ENCODE results near the gene N4BP2L1. TPM values are rescaled to one million over a fixed set of nuclear protein-coding genes. Genes with fewer than 3 reads are reported as not detected.

N4BP2L1 gene
- total RNA-seq, 3 donors from 2014 or later (not counting 1 experiment from before 2014, with no cell fraction given): 52.1 to 82.9 (median 75.4) TPM

DNA sequence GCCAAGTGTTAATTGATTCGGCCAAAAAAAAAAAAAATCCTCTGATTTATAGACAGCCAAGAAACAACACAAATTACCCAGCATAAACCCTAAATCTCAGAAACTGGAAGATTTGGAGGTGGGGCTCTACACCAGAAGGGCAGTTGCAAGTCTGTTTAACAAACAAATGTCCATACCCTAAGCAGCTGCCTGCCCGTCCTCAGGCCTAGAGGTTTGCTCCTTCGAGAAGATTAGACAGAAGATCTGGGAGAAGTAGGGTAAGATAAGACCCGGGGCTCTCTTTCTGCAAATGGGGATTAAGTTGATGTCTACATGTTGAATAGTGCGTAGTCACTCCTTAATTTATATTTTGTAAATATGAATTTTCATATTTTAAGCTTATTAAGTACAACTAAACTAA lies 3.4 kb upstream of the N4BP2L1 start:
- Histone ChIP-seq H3K4me3 (ENCODE audit: low read length) (no peak overlapping the region), H3K36me3 (ENCODE audit: control insufficient read depth, insufficient read depth, low read length) (no peaks in the 10 kb centered on the region), H3K9me3 (ENCODE audit: control insufficient read depth, insufficient read depth, low read length) (no peaks in the 10 kb centered on the region), H3K4me1 (ENCODE audit: control insufficient read depth, insufficient read depth, low read length) (peaks cover 25% of the 10 kb centered on the region), H3K27ac (ENCODE audit: low read length) (no peak overlapping the region), H3K27me3 (ENCODE audit: control insufficient read depth, insufficient read depth, low read length) (no peaks in the 10 kb centered on the region)
- Mint-ChIP-seq H3K4me1 (peaks cover 14 to 21% of the 10 kb centered on the region in 2 donors), H3K27me3 (ENCODE audit: low read depth in 2 of 2) (no peaks in the 10 kb centered on the region), H3K36me3 (no peaks in the 10 kb centered on the region), H3K4me3 (no peak overlapping the region), H3K9me3 (no peaks in the 10 kb centered on the region), H3K27ac (no peak overlapping the region)
- DNase-seq (no peak), ATAC-seq (no peak)
- TF ChIP-seq, protein P1, sequence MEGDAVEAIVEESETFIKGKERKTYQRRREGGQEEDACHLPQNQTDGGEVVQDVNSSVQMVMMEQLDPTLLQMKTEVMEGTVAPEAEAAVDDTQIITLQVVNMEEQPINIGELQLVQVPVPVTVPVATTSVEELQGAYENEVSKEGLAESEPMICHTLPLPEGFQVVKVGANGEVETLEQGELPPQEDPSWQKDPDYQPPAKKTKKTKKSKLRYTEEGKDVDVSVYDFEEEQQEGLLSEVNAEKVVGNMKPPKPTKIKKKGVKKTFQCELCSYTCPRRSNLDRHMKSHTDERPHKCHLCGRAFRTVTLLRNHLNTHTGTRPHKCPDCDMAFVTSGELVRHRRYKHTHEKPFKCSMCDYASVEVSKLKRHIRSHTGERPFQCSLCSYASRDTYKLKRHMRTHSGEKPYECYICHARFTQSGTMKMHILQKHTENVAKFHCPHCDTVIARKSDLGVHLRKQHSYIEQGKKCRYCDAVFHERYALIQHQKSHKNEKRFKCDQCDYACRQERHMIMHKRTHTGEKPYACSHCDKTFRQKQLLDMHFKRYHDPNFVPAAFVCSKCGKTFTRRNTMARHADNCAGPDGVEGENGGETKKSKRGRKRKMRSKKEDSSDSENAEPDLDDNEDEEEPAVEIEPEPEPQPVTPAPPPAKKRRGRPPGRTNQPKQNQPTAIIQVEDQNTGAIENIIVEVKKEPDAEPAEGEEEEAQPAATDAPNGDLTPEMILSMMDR (IDR thresholded peaks at IDR 0.05): no peak
- 100% methylated on average over 3 of the region's 5 CpGs for WGBS (ENCODE audit: insufficient coverage)
- intact Hi-C loops (cut with micrococcal nuclease): no loop called here

DNA sequence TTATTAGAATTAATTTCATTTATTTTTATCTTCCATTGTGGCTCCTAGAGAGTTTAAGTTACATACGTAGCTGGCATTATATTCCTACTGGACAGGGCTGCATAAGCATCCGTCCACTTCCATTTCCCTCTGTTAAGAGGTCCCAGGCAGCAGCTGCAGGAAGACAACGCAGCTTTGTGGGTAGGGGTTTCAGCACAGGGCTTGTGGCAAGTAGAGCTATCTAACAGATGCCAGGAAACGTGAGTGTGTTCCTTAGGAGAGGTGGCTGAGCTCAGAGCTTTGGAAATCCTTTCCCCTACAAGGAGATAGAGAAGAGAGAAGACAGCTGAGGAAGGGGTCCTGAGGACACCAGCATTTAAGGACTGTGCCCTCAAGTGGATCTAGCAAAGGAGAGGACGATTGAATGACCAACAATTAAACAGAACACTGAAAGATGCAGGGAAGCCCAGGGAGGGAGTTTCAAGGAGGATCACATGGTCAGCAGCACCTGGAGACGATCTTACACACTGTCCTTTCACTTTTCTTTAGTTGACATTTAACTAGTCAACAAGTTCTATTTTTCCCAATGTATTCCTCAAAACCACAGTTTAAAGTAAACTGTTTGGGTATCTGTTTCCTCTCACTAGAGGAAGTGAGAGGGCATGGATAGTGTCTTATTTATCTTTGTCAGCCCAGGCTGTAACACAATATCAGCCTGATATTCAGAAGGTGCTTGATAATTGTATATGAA lies 2.3 kb upstream of the N4BP2L1 start:
- peaks cover 25 to 32% of the 10 kb centered on the region in 2 donors for H3K4me1 Mint-ChIP-seq
- H3K9me3 ChIP-seq (ENCODE audit: control insufficient read depth, insufficient read depth, low read length): no peaks in the 10 kb centered on the region
- ATAC-seq (no peak), DNase-seq (no peak)
- peaks cover 35% of the 10 kb centered on the region for H3K4me1 ChIP-seq (ENCODE audit: control insufficient read depth, insufficient read depth, low read length)
- peak overlapping the region in 1 of 2 donors; percentile 98 for H3K27ac Mint-ChIP-seq
- H3K36me3 ChIP-seq (ENCODE audit: control insufficient read depth, insufficient read depth, low read length): no peaks in the 10 kb centered on the region
- TF ChIP-seq, protein P1 (IDR thresholded peaks at IDR 0.05): no peak
- H3K9me3 Mint-ChIP-seq: no peaks in the 10 kb centered on the region
- no peak overlapping the region for H3K4me3 ChIP-seq (ENCODE audit: low read length)
- H3K27me3 Mint-ChIP-seq (ENCODE audit: low read depth in 2 of 2): no peaks in the 10 kb centered on the region
- WGBS (ENCODE audit: insufficient coverage): 52% methylated on average over 6 of the region's 6 CpGs
- H3K4me3 Mint-ChIP-seq: no peak overlapping the region
- intact Hi-C loops (cut with micrococcal nuclease): no loop called here
- no peaks in the 10 kb centered on the region for H3K36me3 Mint-ChIP-seq
- no peak overlapping the region for H3K27ac ChIP-seq (ENCODE audit: low read length)
- no peaks in the 10 kb centered on the region for H3K27me3 ChIP-seq (ENCODE audit: control insufficient read depth, insufficient read depth, low read length)

DNA sequence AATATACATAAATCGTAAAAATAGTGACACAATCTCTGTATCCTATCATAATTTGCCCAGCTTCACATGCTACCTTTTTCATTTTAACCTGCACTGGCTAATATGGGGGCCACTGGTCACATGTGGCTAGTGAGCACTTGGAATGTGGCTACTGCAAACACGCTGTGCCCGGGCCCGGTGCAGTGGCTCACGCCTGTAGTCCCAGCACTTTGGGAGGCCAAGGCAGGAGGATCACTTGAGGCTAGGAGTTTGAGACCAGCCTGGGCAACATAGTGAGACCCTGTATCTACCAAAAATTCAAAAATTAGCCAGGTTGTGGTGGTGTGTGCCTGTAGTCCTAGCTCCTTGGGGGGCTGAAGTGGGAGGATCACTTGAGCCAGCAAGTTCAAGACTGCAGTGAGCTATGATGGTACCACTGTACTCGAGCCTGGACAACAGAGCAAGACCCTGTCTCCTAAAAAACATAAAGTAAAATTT lies 1.5 kb upstream of the N4BP2L1 start:
- Mint-ChIP-seq H3K27ac (peak overlapping the region; percentile 98 to 100), H3K4me3 (no peak overlapping the region), H3K9me3 (no peaks in the 10 kb centered on the region), H3K4me1 (peaks cover 28 to 35% of the 10 kb centered on the region in 2 donors), H3K27me3 (ENCODE audit: low read depth in 2 of 2) (no peaks in the 10 kb centered on the region), H3K36me3 (no peaks in the 10 kb centered on the region)
- Histone ChIP-seq H3K27ac (ENCODE audit: low read length) (peak overlapping the region; percentile 96), H3K4me1 (ENCODE audit: control insufficient read depth, insufficient read depth, low read length) (peaks cover 37% of the 10 kb centered on the region), H3K4me3 (ENCODE audit: low read length) (no peak overlapping the region), H3K27me3 (ENCODE audit: control insufficient read depth, insufficient read depth, low read length) (no peaks in the 10 kb centered on the region), H3K9me3 (ENCODE audit: control insufficient read depth, insufficient read depth, low read length) (no peaks in the 10 kb centered on the region), H3K36me3 (ENCODE audit: control insufficient read depth, insufficient read depth, low read length) (no peaks in the 10 kb centered on the region)
- ATAC-seq (no peak), DNase-seq (no peak)
- TF ChIP-seq, protein P1 (IDR thresholded peaks at IDR 0.05): no peak
- WGBS (ENCODE audit: insufficient coverage): 94% methylated on average over 5 of the region's 6 CpGs
- intact Hi-C loops (cut with micrococcal nuclease): loop anchor here (2.0 to 5.0 kb wide), 3 partner anchors 42 to 1113 kb away; no protein-coding TSS in a partner anchor
